GM12865 (cell line): ENCODE data around the gene ELMO1.

Experiments used
- DNase-seq: peaks from one replicate; pipeline ENCODE4 v3.0.0; 2010; ENCODE audit warnings: low read depth
- H3K4me3 ChIP-seq: 2 replicates; pipeline ENCODE4 v1.5.1; 2011; ENCODE audit warnings: mild to moderate bottlenecking, low read depth, low read length, control low read depth
- CTCF ChIP-seq: IDR thresholded peaks from 2 replicates; pipeline ENCODE4 v1.5.1; 2011; ENCODE audit warnings: low read length, control low read depth, low read depth, inconsistent platforms; ENCODE audit not compliant: insufficient read depth; ENCODE audit errors: missing control alignments

ELMO1 gene

GRCh38 chr7:37218956-37219355 lies 229.7 kb downstream of the ELMO1 start:
- H3K4me3 ChIP-seq: no peak overlapping the region
- DNase-seq: no peak
- no peak for TF ChIP-seq CTCF

- no peak for TF ChIP-seq CTCF
- DNase-seq: no peak
- no peak overlapping the region for H3K4me3 ChIP-seq
Observed at GRCh38 chr7:37216923-37217322, 231.7 kb downstream of the ELMO1 start.

GRCh38 chr7:37216156-37216852 lies 232.4 kb downstream of the ELMO1 start:
- no peak for DNase-seq

GRCh38 chr7:37215290-37215923 lies 233.3 kb downstream of the ELMO1 start:
- DNase-seq: no peak
- no peak overlapping the region for H3K4me3 ChIP-seq
- TF ChIP-seq CTCF: no peak

More at GRCh38 chr7:37216156-37216852, 232.4 kb downstream of the ELMO1 start:
- TF ChIP-seq CTCF: no peak
- H3K4me3 ChIP-seq: no peak overlapping the region

GRCh38 chr7:37212556-37212955 lies 236.1 kb downstream of the ELMO1 start:
- no peak for TF ChIP-seq CTCF
- no peak for DNase-seq
- H3K4me3 ChIP-seq: no peak overlapping the region

- peak; percentile 24 for DNase-seq
- TF ChIP-seq CTCF: no peak
- no peak overlapping the region for H3K4me3 ChIP-seq
Observed at GRCh38 chr7:37212051-37212450, 236.6 kb downstream of the ELMO1 start.
